Thyroid gland (tissue), 4 donors: ENCODE measurements around the gene DENND1B. TPM values are rescaled to one million over a fixed set of nuclear protein-coding genes. Genes with fewer than 3 reads are reported as not detected.

Source experiments
- DNase-seq, 2 donors: peaks; one replicate each; pipeline ENCODE4 v3.0.0-alpha.2; 2019
- H3K27ac ChIP-seq, 3 donors: fragments of 200-600 bp; sonication (generic); 1 replicate in 2 of 3; 2 replicates in 1 of 3; pipeline ENCODE4 v1.5.1; 2016 to 2019; ENCODE audit warnings: mild to moderate bottlenecking in 1 of 3, moderate library complexity in 1 of 3
- H3K27me3 ChIP-seq: fragments of 200-600 bp; sonication (generic); one replicate; pipeline ENCODE4 v1.5.1; 2019
- H3K36me3 ChIP-seq, 2 donors: fragments of 200-600 bp; sonication (generic); one replicate each; pipeline ENCODE4 v1.5.1; 2016 to 2019
- H3K4me1 ChIP-seq, 2 donors: fragments of 200-600 bp; sonication (generic); one replicate each; pipeline ENCODE4 v1.5.1; 2017 to 2019
- H3K4me3 ChIP-seq, 3 donors: fragments of 200-600 bp; sonication (generic); replicated peaks in 1 of 3; 1 replicate in 2 of 3; 2 replicates in 1 of 3; pipeline ENCODE4 v1.5.1; 2016; ENCODE audit warnings: mild to moderate bottlenecking in 1 of 3
- H3K9me3 ChIP-seq: fragments of 200-600 bp; sonication (generic); one replicate; pipeline ENCODE4 v1.5.1; 2017
- CTCF ChIP-seq, 6 experiments: fragments of 200-600 bp in 3 of 6; fragments of 450-650 bp in 3 of 6; sonication (generic) in 3 of 6; IDR thresholded peaks; one replicate each; pipeline ENCODE4 v1.5.1; 2016 to 2019; ENCODE audit warnings: antibody characterized with exemption in 6 of 6, mild to moderate bottlenecking in 2 of 6, inconsistent platforms in 1 of 6, moderate library complexity in 1 of 6
- POLR2A ChIP-seq, 2 donors: fragments of 450-650 bp; IDR thresholded peaks; one replicate each; pipeline ENCODE4 v1.6.1; 2017; ENCODE audit warnings: antibody characterized with exemption in 2 of 2, mild to moderate bottlenecking in 2 of 2, moderate library complexity in 1 of 2
- WGBS, 2 donors: methylation state at CpG; one replicate each; pipeline ENCODE4 v1.1.5; 2017; 5-methylcytosine and 5-hydroxymethylcytosine counted together
- intact Hi-C: fragments of 100-400 bp; cut with DNase I; formaldehyde crosslinking; loops from one replicate; pipeline ENCODE4 v1.15.1; 2023
- total RNA-seq, 4 donors: library from RNA; depleted of rRNA; stranded (reverse); fragments of >200 nt; gene quantifications; one replicate each; pipeline ENCODE4 v1.2.3, GENCODE V29; 2016

DENND1B gene
- total RNA-seq, 4 donors from 2014 or later = 17.5 to 32.3 (median 27.8) TPM

GRCh38 chr1:197469620-197470210 is 305.6 kb downstream of the DENND1B start:
- Histone ChIP-seq H3K4me1 (peaks cover 0 to 20% of the 10 kb centered on the region in 2 donors), H3K27me3 (no peaks in the 10 kb centered on the region), H3K9me3 (no peaks in the 10 kb centered on the region), H3K36me3 (no peaks in the 10 kb centered on the region), H3K4me3 (no peak overlapping the region), H3K27ac (no peak overlapping the region)
- TF ChIP-seq POLR2A (IDR thresholded peaks at IDR 0.05) = no peak
- TF ChIP-seq CTCF (IDR thresholded peaks at IDR 0.05) = no peak
- 76 to 83% methylated on average over 7 of the region's 7 CpGs for WGBS, 2 donors
- no peak for DNase-seq
- intact Hi-C loops = no loop called here

GRCh38 chr1:197468543-197469175 is 306.6 kb downstream of the DENND1B start:
- H3K36me3 ChIP-seq = no peaks in the 10 kb centered on the region
- TF ChIP-seq POLR2A (IDR thresholded peaks at IDR 0.05) (no peak), CTCF (IDR thresholded peaks at IDR 0.05) (no peak)
- no peaks in the 10 kb centered on the region for H3K9me3 ChIP-seq
- 52 to 54% methylated on average over 9 of the region's 9 CpGs for WGBS, 2 donors
- H3K4me1 ChIP-seq = peaks cover 2 to 25% of the 10 kb centered on the region in 2 donors
- H3K27ac ChIP-seq = peak overlapping the region; percentile 54 to 79 (median 70)
- DNase-seq = peak; percentile 65 to 72
- H3K27me3 ChIP-seq = no peaks in the 10 kb centered on the region
- H3K4me3 ChIP-seq = no peak overlapping the region
- intact Hi-C loops = no loop called here

- intact Hi-C loops = no loop called here
These were observed 307.4 kb downstream of the DENND1B start for GRCh38 chr1:197467881-197468280.

GRCh38 chr1:197466813-197467212 is 308.5 kb downstream of the DENND1B start:
- intact Hi-C loops = no loop called here
- no peak for DNase-seq

More at GRCh38 chr1:197467881-197468280, 307.4 kb downstream of the DENND1B start:
- 96% methylated on average over 1 of the region's 1 CpG for WGBS, 2 donors
- no peak for DNase-seq
- Histone ChIP-seq H3K27ac (peak overlapping the region; percentile 54 to 79 (median 70)), H3K27me3 (no peaks in the 10 kb centered on the region), H3K36me3 (no peaks in the 10 kb centered on the region), H3K4me1 (peaks cover 6 to 29% of the 10 kb centered on the region in 2 donors), H3K9me3 (no peaks in the 10 kb centered on the region), H3K4me3 (no peak overlapping the region)
- TF ChIP-seq POLR2A (IDR thresholded peaks at IDR 0.05) = no peak
- no peak for TF ChIP-seq CTCF (IDR thresholded peaks at IDR 0.05)

More at GRCh38 chr1:197466813-197467212, 308.5 kb downstream of the DENND1B start:
- H3K36me3 ChIP-seq = no peaks in the 10 kb centered on the region
- 87 to 88% methylated on average over 3 of the region's 3 CpGs for WGBS, 2 donors
- no peaks in the 10 kb centered on the region for H3K27me3 ChIP-seq
- H3K9me3 ChIP-seq = no peaks in the 10 kb centered on the region
- H3K27ac ChIP-seq = no peak overlapping the region
- H3K4me1 ChIP-seq = peaks cover 6 to 29% of the 10 kb centered on the region in 2 donors
- H3K4me3 ChIP-seq = no peak overlapping the region
- no peak for TF ChIP-seq POLR2A (IDR thresholded peaks at IDR 0.05)
- TF ChIP-seq CTCF (IDR thresholded peaks at IDR 0.05) = no peak
